Choroid plexus epithelial cell (primary cell): ENCODE measurements around the gene SYT14.
"Not testable (repeated sequence)": the region's sequence is repeated elsewhere in the genome, so short reads cannot be mapped to it uniquely, and the experiment has no call there.

ENCODE experiments used
- DNase-seq: peaks from one replicate; pipeline ENCODE4 v3.0.0-alpha.2; 2010; ENCODE audit warnings: low read depth
- H3K4me3 ChIP-seq: 2 replicates; pipeline ENCODE4 v1.5.1; 2011; ENCODE audit warnings: low read depth, mild to moderate bottlenecking, control low read depth, low read length, moderate library complexity
- TF ChIP-seq, protein P1 (sequence below): conservative IDR thresholded peaks from 2 replicates; pipeline ENCODE4 v1.5.1; 2011; ENCODE audit warnings: low read depth, mild to moderate bottlenecking, control low read depth, inconsistent platforms, low read length, moderate library complexity

Gene SYT14

DNA sequence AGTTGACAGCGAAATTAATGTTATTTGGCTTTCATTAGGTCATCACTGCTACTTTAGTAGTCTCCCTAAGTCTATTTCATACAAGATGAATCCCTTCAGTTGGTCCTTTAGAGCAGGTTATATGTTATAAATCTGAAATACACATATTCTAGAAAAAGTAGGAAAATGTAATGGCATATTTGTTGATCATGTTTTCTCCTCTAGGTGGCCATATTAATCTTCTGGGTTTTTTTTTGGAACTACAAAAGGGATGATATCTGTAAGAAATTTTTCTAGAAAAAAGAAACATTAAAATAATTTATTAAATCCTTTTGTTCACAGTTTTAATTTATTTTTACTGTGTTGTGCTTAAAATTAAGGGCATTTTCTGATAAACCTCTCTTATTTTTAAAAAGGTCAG, 87.9 kb downstream of the SYT14 start:
- TF ChIP-seq, protein P1, sequence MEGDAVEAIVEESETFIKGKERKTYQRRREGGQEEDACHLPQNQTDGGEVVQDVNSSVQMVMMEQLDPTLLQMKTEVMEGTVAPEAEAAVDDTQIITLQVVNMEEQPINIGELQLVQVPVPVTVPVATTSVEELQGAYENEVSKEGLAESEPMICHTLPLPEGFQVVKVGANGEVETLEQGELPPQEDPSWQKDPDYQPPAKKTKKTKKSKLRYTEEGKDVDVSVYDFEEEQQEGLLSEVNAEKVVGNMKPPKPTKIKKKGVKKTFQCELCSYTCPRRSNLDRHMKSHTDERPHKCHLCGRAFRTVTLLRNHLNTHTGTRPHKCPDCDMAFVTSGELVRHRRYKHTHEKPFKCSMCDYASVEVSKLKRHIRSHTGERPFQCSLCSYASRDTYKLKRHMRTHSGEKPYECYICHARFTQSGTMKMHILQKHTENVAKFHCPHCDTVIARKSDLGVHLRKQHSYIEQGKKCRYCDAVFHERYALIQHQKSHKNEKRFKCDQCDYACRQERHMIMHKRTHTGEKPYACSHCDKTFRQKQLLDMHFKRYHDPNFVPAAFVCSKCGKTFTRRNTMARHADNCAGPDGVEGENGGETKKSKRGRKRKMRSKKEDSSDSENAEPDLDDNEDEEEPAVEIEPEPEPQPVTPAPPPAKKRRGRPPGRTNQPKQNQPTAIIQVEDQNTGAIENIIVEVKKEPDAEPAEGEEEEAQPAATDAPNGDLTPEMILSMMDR, result no peak
- H3K4me3 ChIP-seq, result no peak overlapping the region
- DNase-seq, result no peak

DNA sequence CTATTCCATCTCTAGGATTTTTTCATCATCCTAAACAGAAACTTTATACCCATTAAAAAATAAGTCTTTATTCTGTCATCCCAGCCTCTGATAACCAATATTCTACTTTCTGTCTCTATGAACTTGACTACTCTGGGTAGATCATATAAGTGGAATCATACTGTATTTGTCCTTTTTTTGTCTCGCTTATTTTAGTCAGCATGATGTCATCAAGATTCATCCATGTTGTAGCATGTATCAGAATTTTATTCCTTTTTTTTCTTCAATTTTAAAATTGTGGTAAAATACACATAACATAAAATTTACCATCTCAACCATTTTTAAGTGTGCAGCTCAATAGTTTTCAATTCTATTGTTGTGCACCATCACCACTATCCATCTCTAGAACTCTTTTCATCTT, 90.0 kb downstream of the SYT14 start:
- H3K4me3 ChIP-seq, result no peak overlapping the region
- TF ChIP-seq, protein P1, result no peak
- no peak for DNase-seq

DNA sequence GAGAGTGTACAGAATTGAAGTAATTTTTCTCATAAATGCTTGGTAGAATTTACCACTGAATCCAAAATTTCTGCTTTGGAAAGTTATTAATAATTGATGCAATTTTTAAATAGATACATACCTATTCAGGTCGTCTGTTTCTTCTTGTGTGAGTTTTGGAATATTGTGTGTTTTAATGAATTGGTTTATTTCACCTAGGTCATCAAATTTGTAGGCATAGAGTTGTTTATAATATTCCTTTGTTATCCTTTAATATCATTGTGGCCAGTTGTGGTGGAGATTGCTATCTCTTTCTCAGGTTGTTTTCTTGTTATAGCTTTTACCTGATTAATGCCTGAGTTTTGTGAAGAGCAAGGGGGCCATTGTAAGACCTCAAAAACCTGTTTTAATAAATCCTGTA, 93.5 kb downstream of the SYT14 start:
- no peak for DNase-seq
- TF ChIP-seq, protein P1, result no peak
- no peak overlapping the region for H3K4me3 ChIP-seq

DNA sequence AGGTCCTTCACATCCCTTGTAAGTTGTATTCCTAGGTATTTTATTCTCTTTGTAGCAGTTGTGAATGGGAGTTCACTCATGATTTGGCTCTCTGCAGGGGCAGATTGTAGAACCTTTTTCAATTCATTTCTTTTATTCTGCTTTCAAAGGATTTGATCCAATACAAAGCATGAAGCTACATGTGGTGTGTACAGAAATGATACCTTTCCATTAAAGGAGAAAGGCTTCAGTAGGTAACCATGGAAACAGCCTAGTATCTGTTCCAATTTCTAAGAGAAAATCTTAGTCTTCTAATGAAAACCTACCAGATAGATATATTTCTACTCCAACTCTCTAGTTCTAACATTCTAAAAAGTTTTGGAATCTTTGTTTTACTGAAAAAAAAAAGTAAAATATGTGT, 105.0 kb downstream of the SYT14 start:
- DNase-seq, result no peak
- TF ChIP-seq, protein P1, result no peak
- no peak overlapping the region for H3K4me3 ChIP-seq

DNA sequence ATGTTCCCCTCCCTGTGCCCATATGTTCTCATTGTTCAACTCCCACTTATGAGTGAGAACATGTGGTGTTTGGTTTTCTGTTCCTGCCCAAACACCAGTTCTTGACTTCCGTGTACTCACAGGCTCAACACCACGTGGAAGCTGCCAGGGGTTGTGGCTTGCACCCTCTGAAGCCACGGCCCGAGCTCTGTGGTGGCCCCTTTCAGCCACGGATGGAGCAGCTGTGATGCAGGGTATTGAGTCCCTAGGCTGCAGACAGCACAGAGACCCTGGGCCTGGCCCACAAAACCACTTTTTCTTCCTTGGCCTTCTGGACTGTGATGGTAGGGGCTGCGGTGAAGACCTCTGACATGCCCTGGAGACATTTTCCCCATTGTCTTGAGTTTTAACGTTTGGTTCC, 111.6 kb downstream of the SYT14 start:
- no peak for DNase-seq
- TF ChIP-seq, protein P1, result no peak
- H3K4me3 ChIP-seq, result no peak overlapping the region

DNA sequence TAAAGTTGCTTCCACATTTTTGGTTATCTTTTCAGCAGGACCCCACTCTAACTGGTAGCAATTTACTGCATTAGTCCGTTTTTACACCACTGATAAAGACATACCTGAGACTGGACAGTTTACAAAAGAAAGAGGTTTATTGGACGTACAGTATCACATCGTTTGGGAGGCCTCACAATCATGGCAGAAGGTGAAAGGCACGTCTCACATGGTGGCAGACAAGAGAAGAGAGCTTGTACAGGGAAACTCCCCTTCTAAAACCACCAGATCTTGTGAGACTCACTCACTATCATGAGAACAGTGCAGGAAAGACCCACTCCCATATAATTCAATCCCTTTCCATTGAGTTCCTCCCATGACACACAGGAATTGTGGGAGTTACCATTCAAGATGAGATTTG, 112.5 kb downstream of the SYT14 start:
- DNase-seq, H3K4me3 ChIP-seq: not testable (repeated sequence)

DNA sequence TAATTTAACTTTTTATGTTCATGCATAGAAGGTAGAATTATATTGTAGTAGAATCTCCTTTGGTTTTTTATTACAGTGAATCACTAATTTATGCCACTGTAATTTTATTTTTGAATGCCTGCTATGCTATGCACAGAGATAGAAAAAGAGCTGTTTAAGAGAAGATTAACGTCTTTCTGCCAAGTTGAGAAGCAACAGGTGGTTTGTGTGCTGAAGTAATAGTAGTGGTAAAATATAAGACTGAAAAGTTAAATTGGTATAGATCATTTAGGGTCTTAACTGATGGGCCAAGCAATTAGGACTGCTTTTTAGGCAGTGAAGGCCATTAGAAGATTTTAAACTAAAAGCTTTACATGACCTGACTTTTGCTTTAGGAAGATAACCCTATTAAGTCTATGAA, 115.1 kb downstream of the SYT14 start:
- no peak overlapping the region for H3K4me3 ChIP-seq
- DNase-seq, result no peak
- TF ChIP-seq, protein P1, result no peak

DNA sequence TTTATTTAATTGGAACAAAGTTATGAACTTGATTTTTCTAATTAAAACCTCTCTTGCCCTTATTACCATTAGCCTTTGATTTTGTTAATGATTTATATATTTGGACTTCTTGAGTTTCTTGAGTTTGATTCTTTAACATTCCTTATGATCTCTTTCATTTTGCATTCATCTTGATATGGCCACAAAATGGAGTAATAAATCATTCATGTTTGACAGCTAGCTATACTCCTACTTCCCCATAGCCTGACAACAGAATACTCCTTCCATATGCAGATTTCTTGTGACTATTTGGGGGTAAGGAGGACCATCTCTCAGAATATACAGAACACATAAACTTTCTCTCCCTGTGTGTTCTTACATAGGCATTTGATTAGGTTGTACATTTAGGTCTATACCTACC, 119.6 kb downstream of the SYT14 start:
- TF ChIP-seq, protein P1, result no peak
- DNase-seq, result no peak
- no peak overlapping the region for H3K4me3 ChIP-seq
